HEK293 (cell line): Measurements from ENCODE around the gene UBE2Q2.

Experiments used
- CTCF ChIA-PET: fragments of 350-600 bp; formaldehyde crosslinking; extraction: SDS; loops from one replicate; lab custom pipeline; 2021; ENCODE audit warnings: antibody characterized with exemption; lab: Yijun Ruan, JAX
- POLR2A ChIA-PET: fragments of 300-600 bp; formaldehyde crosslinking; extraction: SDS; loops from one replicate; lab custom pipeline; 2020; ENCODE audit warnings: antibody characterized with exemption, inconsistent platforms; lab: Yijun Ruan, JAX
- H3K27ac ChIP-seq: fragments of 200-500 bp; sonication (Bioruptor generic); 2 replicates; pipeline ENCODE4 v1.5.1; 2014; ENCODE audit warnings: low read depth, low read length, control low read depth, inconsistent platforms; ENCODE audit errors: extremely low read depth
- H3K36me3 ChIP-seq, 2 experiments: fragments of 200-500 bp in 1 of 2; sonication (Bioruptor generic) in 1 of 2; 1 replicate in 1 of 2; 2 replicates in 1 of 2; pipeline ENCODE4 v1.5.1; 2014 to 2017; ENCODE audit warnings: inconsistent platforms in 2 of 2, low read length in 2 of 2; ENCODE audit not compliant: control insufficient read depth in 2 of 2, insufficient read depth in 1 of 2
- H3K4me1 ChIP-seq: fragments of 200-500 bp; sonication (Bioruptor generic); 2 replicates; pipeline ENCODE4 v1.5.1; 2014; ENCODE audit warnings: mild to moderate bottlenecking, low read length, inconsistent platforms; ENCODE audit not compliant: control insufficient read depth, insufficient read depth
- H3K4me3 ChIP-seq: 2 replicates; pipeline ENCODE4 v1.5.1; 2011; ENCODE audit warnings: low read depth, mild to moderate bottlenecking, control low read depth, low read length, moderate library complexity
- H3K9me3 ChIP-seq: fragments of 200-500 bp; sonication (Bioruptor generic); 2 replicates; pipeline ENCODE4 v1.5.1; 2014; ENCODE audit warnings: low read depth, low read length, inconsistent platforms; ENCODE audit not compliant: control insufficient read depth, insufficient read depth
- EGR2 ChIP-seq: fragments of 450-650 bp; formaldehyde crosslinking; IDR thresholded peaks from 2 replicates; pipeline ENCODE4 v1.5.1; 2016; ENCODE audit warnings: low read depth, missing biosample characterization, missing genetic modification characterization
- FEZF1 ChIP-seq: fragments of 450-650 bp; formaldehyde crosslinking; IDR thresholded peaks from 2 replicates; pipeline ENCODE4 v1.5.1; 2016; ENCODE audit warnings: missing biosample characterization, missing genetic modification characterization
- GLIS1 ChIP-seq: fragments of 450-650 bp; formaldehyde crosslinking; IDR thresholded peaks from 2 replicates; pipeline ENCODE4 v1.5.1; 2016; ENCODE audit warnings: missing biosample characterization, missing genetic modification characterization
- GLIS2 ChIP-seq: fragments of 450-650 bp; formaldehyde crosslinking; IDR thresholded peaks from 2 replicates; pipeline ENCODE4 v1.5.1; 2016; ENCODE audit warnings: missing biosample characterization, missing genetic modification characterization
- MYNN ChIP-seq: fragments of 450-650 bp; formaldehyde crosslinking; IDR thresholded peaks from 2 replicates; pipeline ENCODE4 v1.5.1; 2016; ENCODE audit warnings: missing biosample characterization, missing genetic modification characterization, borderline replicate concordance
- SP7 ChIP-seq: fragments of 450-650 bp; formaldehyde crosslinking; IDR thresholded peaks from 2 replicates; pipeline ENCODE4 v1.5.1; 2016; ENCODE audit warnings: missing biosample characterization, missing genetic modification characterization
- ZBTB8A ChIP-seq: fragments of 450-650 bp; formaldehyde crosslinking; IDR thresholded peaks from 2 replicates; pipeline ENCODE4 v1.5.1; 2016; ENCODE audit warnings: missing biosample characterization, missing genetic modification characterization
- ZFHX2 ChIP-seq: fragments of 450-650 bp; formaldehyde crosslinking; conservative IDR thresholded peaks from 2 replicates; pipeline ENCODE4 v1.5.1; 2016; ENCODE audit warnings: missing biosample characterization, missing genetic modification characterization
- ZNF184 ChIP-seq: fragments of 450-650 bp; IDR thresholded peaks from 2 replicates; pipeline ENCODE4 v1.5.1; 2018; ENCODE audit warnings: missing biosample characterization, mild to moderate bottlenecking, missing genetic modification characterization
- ZNF248 ChIP-seq: fragments of 450-650 bp; formaldehyde crosslinking; IDR thresholded peaks from 2 replicates; pipeline ENCODE4 v1.5.1; 2017; ENCODE audit warnings: missing biosample characterization, missing genetic modification characterization
- ZNF335 ChIP-seq: fragments of 450-650 bp; formaldehyde crosslinking; conservative IDR thresholded peaks from 2 replicates; pipeline ENCODE4 v1.5.1; 2016; ENCODE audit warnings: missing biosample characterization, missing genetic modification characterization
- ZNF37A ChIP-seq: fragments of 450-650 bp; IDR thresholded peaks from 2 replicates; pipeline ENCODE4 v1.5.1; 2018; ENCODE audit warnings: missing biosample characterization, missing genetic modification characterization
- ZNF398 ChIP-seq: fragments of 450-650 bp; formaldehyde crosslinking; IDR thresholded peaks from 2 replicates; pipeline ENCODE4 v1.5.1; 2017; ENCODE audit warnings: missing biosample characterization, missing genetic modification characterization
- ZNF530 ChIP-seq: fragments of 450-650 bp; formaldehyde crosslinking; IDR thresholded peaks from 2 replicates; pipeline ENCODE4 v1.5.1; 2016; ENCODE audit warnings: low read depth, missing biosample characterization, missing genetic modification characterization
- ZNF654 ChIP-seq: fragments of 450-650 bp; formaldehyde crosslinking; IDR thresholded peaks from 2 replicates; pipeline ENCODE4 v1.5.1; 2016; ENCODE audit warnings: low read depth, missing biosample characterization, missing genetic modification characterization
- ZSCAN18 ChIP-seq: fragments of 450-650 bp; formaldehyde crosslinking; IDR thresholded peaks from 2 replicates; pipeline ENCODE4 v1.5.1; 2016; ENCODE audit warnings: missing biosample characterization, missing genetic modification characterization
- TF ChIP-seq, protein P1 (sequence below): fragments of 450-650 bp; formaldehyde crosslinking; conservative IDR thresholded peaks from 2 replicates; pipeline ENCODE4 v1.5.1; 2016; ENCODE audit warnings: low read depth, missing biosample characterization, missing genetic modification characterization
- TF ChIP-seq, protein P2 (sequence below): fragments of 450-650 bp; formaldehyde crosslinking; optimal IDR thresholded peaks from 2 replicates; pipeline ENCODE3; 2016; ENCODE audit warnings: missing biosample characterization, mild to moderate bottlenecking, missing genetic modification characterization
- TF ChIP-seq, protein P3 (sequence below): fragments of 450-650 bp; formaldehyde crosslinking; IDR thresholded peaks from 2 replicates; pipeline ENCODE4 v1.5.1; 2016; ENCODE audit warnings: missing biosample characterization, missing genetic modification characterization
- TF ChIP-seq, protein P4 (sequence below): fragments of 450-650 bp; formaldehyde crosslinking; IDR thresholded peaks from 2 replicates; pipeline ENCODE4 v1.5.1; 2016; ENCODE audit warnings: missing biosample characterization, missing genetic modification characterization, borderline replicate concordance

UBE2Q2 gene

GRCh38 chr15:75921732-75922703 is 78.8 kb downstream of the UBE2Q2 start:
- Histone ChIP-seq H3K9me3 (no peaks in the 10 kb centered on the region), H3K4me1 (no peaks in the 10 kb centered on the region), H3K27ac (no peak overlapping the region), H3K4me3 (no peak overlapping the region), H3K36me3 (peaks cover 49 to 90% of the 10 kb centered on the region in 2 experiments)
- CTCF ChIA-PET = interaction anchor here (0.5 to 4.9 kb wide), 41 partner anchors 8 to 1128 kb away, joined by 3 to 51 read pairs (median 4); partner anchors contain the start of genes FBXO22 and UBE2Q2
- POLR2A ChIA-PET = interaction anchor here (0.5 to 1.3 kb wide), 3 partner anchors 18 to 194 kb away, joined by 4 to 5 read pairs (median 5); no protein-coding TSS in a partner anchor
- TF ChIP-seq ZFHX2 (peak; percentile 34), ZNF654 (tag by site-specific recombination) (peak; percentile 54), EGR2 (0 out of 2 replicates have a peak, but pooled peaks have one; percentile 35), SP7 (tag by site-specific recombination) (peak; percentile 73), ZNF398 (tag by site-specific recombination) (no peak)
- TF ChIP-seq, protein P1, sequence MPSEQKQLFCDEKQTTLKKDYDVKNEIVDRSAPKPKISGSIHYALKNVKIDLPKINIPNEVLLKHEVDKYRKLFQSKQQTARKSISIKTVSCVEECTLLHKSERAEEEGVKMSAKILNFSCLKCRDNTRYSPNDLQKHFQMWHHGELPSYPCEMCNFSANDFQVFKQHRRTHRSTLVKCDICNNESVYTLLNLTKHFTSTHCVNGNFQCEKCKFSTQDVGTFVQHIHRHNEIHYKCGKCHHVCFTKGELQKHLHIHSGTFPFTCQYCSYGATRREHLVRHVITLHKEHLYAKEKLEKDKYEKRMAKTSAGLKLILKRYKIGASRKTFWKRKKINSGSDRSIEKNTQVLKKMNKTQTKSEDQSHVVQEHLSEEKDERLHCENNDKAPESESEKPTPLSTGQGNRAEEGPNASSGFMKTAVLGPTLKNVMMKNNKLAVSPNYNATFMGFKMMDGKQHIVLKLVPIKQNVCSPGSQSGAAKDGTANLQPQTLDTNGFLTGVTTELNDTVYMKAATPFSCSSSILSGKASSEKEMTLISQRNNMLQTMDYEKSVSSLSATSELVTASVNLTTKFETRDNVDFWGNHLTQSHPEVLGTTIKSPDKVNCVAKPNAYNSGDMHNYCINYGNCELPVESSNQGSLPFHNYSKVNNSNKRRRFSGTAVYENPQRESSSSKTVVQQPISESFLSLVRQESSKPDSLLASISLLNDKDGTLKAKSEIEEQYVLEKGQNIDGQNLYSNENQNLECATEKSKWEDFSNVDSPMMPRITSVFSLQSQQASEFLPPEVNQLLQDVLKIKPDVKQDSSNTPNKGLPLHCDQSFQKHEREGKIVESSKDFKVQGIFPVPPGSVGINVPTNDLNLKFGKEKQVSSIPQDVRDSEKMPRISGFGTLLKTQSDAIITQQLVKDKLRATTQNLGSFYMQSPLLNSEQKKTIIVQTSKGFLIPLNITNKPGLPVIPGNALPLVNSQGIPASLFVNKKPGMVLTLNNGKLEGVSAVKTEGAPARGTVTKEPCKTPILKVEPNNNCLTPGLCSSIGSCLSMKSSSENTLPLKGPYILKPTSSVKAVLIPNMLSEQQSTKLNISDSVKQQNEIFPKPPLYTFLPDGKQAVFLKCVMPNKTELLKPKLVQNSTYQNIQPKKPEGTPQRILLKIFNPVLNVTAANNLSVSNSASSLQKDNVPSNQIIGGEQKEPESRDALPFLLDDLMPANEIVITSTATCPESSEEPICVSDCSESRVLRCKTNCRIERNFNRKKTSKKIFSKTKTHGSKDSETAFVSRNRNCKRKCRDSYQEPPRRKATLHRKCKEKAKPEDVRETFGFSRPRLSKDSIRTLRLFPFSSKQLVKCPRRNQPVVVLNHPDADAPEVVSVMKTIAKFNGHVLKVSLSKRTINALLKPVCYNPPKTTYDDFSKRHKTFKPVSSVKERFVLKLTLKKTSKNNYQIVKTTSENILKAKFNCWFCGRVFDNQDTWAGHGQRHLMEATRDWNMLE (tag by site-specific recombination) = no peak

DNA sequence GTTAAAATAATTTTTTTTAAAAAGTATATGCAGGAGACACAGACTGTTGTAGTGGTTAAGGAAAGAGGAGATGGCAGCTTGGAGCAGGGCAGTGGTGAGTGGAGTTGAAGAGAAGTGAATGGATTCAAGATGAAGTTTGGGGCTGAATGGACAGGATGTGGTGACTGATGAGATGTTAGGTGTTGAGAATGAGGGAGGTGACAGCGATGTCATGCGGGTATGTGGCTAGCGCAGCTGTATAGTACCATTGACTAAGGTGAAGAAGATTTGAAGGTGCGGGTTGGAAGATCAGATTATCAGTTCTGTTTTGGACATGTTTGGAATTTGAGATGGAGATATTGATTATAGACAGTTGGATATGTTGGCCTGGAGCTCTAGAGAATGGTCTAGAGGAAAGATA is 80.5 kb downstream of the UBE2Q2 start:
- Histone ChIP-seq H3K27ac (no peak overlapping the region), H3K4me1 (no peaks in the 10 kb centered on the region), H3K9me3 (no peaks in the 10 kb centered on the region), H3K4me3 (no peak overlapping the region), H3K36me3 (peaks cover 36 to 80% of the 10 kb centered on the region in 2 experiments)
- ChIA-PET CTCF (interaction anchor here (0.6 to 4.9 kb wide), 11 partner anchors 8 to 237 kb away, joined by 3 to 51 read pairs (median 4); no protein-coding TSS in a partner anchor), POLR2A (no interaction called here)
- no peak for TF ChIP-seq ZNF37A
- no peak for TF ChIP-seq GLIS1 (tag by site-specific recombination)
- TF ChIP-seq, protein P2, sequence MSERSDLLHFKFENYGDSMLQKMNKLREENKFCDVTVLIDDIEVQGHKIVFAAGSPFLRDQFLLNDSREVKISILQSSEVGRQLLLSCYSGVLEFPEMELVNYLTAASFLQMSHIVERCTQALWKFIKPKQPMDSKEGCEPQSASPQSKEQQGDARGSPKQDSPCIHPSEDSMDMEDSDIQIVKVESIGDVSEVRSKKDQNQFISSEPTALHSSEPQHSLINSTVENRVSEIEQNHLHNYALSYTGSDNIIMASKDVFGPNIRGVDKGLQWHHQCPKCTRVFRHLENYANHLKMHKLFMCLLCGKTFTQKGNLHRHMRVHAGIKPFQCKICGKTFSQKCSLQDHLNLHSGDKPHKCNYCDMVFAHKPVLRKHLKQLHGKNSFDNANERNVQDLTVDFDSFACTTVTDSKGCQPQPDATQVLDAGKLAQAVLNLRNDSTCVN (tag by site-specific recombination) = no peak
- TF ChIP-seq ZNF530 (tag by site-specific recombination) = no peak
- no peak for TF ChIP-seq ZNF184
- no peak for TF ChIP-seq MYNN (tag by site-specific recombination)
- no peak for TF ChIP-seq FEZF1 (tag by site-specific recombination)
- no peak for TF ChIP-seq GLIS2 (tag by site-specific recombination)
- no peak for TF ChIP-seq ZSCAN18 (tag by site-specific recombination)
- no peak for TF ChIP-seq ZNF335 (tag by site-specific recombination)
- TF ChIP-seq, protein P3, sequence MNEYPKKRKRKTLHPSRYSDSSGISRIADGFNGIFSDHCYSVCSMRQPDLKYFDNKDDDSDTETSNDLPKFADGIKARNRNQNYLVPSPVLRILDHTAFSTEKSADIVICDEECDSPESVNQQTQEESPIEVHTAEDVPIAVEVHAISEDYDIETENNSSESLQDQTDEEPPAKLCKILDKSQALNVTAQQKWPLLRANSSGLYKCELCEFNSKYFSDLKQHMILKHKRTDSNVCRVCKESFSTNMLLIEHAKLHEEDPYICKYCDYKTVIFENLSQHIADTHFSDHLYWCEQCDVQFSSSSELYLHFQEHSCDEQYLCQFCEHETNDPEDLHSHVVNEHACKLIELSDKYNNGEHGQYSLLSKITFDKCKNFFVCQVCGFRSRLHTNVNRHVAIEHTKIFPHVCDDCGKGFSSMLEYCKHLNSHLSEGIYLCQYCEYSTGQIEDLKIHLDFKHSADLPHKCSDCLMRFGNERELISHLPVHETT = no peak
- TF ChIP-seq ZBTB8A (tag by site-specific recombination) = no peak
- no peak for TF ChIP-seq ZNF248 (tag by site-specific recombination)
- TF ChIP-seq, protein P4, sequence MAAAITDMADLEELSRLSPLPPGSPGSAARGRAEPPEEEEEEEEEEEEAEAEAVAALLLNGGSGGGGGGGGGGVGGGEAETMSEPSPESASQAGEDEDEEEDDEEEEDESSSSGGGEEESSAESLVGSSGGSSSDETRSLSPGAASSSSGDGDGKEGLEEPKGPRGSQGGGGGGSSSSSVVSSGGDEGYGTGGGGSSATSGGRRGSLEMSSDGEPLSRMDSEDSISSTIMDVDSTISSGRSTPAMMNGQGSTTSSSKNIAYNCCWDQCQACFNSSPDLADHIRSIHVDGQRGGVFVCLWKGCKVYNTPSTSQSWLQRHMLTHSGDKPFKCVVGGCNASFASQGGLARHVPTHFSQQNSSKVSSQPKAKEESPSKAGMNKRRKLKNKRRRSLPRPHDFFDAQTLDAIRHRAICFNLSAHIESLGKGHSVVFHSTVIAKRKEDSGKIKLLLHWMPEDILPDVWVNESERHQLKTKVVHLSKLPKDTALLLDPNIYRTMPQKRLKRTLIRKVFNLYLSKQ = no peak
